Breast epithelium (tissue), 3 donors: ENCODE data around the gene SLC37A1.

Source experiments
- POLR2AphosphoS5 ChIP-seq, 3 donors: sonication (generic); formaldehyde crosslinking; IDR thresholded peaks; one replicate each; pipeline ENCODE4 v1.6.1; 2017; ENCODE audit warnings: antibody characterized with exemption in 3 of 3
- TF ChIP-seq, protein P1 (sequence below), 3 donors: fragments of 450-650 bp; IDR thresholded peaks; one replicate each; pipeline ENCODE4 v1.5.1; 2016 to 2017; ENCODE audit warnings: antibody characterized with exemption in 3 of 3, mild to moderate bottlenecking in 3 of 3, moderate library complexity in 3 of 3

GRCh38 chr21:42489006-42489563, 24.6 kb upstream of the SLC37A1 start:
- TF ChIP-seq, protein P1, sequence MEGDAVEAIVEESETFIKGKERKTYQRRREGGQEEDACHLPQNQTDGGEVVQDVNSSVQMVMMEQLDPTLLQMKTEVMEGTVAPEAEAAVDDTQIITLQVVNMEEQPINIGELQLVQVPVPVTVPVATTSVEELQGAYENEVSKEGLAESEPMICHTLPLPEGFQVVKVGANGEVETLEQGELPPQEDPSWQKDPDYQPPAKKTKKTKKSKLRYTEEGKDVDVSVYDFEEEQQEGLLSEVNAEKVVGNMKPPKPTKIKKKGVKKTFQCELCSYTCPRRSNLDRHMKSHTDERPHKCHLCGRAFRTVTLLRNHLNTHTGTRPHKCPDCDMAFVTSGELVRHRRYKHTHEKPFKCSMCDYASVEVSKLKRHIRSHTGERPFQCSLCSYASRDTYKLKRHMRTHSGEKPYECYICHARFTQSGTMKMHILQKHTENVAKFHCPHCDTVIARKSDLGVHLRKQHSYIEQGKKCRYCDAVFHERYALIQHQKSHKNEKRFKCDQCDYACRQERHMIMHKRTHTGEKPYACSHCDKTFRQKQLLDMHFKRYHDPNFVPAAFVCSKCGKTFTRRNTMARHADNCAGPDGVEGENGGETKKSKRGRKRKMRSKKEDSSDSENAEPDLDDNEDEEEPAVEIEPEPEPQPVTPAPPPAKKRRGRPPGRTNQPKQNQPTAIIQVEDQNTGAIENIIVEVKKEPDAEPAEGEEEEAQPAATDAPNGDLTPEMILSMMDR (IDR thresholded peaks at IDR 0.05): no peak
- no peak for TF ChIP-seq POLR2AphosphoS5 (IDR thresholded peaks at IDR 0.05)
